GM21381 (cell line): ENCODE results near the gene DUS4L.

Experiments used
- ATAC-seq: cut with Tn5 transposase; IDR thresholded peaks from one replicate; pipeline ENCODE4 v1.9.1; 2021; ENCODE audit warnings: mild to moderate bottlenecking, moderate library complexity; ENCODE audit not compliant: unreplicated experiment

DUS4L gene

GRCh38 chr7:107579885-107580715 is 16.3 kb downstream of the DUS4L start, which contains the start of gene BCAP29:
BCAP29 (plus strand) TSS chr7:107580246; CDS start chr7:107580773, 527 bp downstream.
- ATAC-seq, result peak; percentile 94

- no peak for ATAC-seq
These were observed 17.1 kb downstream of the DUS4L start for GRCh38 chr7:107580716-107581383.

GRCh38 chr7:107581387-107582013 is 17.7 kb downstream of the DUS4L start:
- no peak for ATAC-seq

- ATAC-seq, result no peak
These were observed 19.1 kb downstream of the DUS4L start for GRCh38 chr7:107582875-107583274.

- no peak for ATAC-seq
These were observed 20.9 kb downstream of the DUS4L start for GRCh38 chr7:107584716-107585115.

- no peak for ATAC-seq
These were observed 24.9 kb downstream of the DUS4L start for GRCh38 chr7:107588529-107589130.

GRCh38 chr7:107591421-107591820 is 27.6 kb downstream of the DUS4L start:
- ATAC-seq, result no peak

- ATAC-seq, result no peak
These were observed 28.7 kb downstream of the DUS4L start for GRCh38 chr7:107592361-107593024.

- no peak for ATAC-seq
These were observed 29.2 kb downstream of the DUS4L start for GRCh38 chr7:107593025-107593410.

GRCh38 chr7:107594961-107595737 is 31.4 kb downstream of the DUS4L start:
- no peak for ATAC-seq

GRCh38 chr7:107596881-107597581 is 33.3 kb downstream of the DUS4L start:
- ATAC-seq, result no peak

GRCh38 chr7:107597582-107597916 is 33.8 kb downstream of the DUS4L start:
- ATAC-seq, result no peak

GRCh38 chr7:107597953-107598352 is 34.2 kb downstream of the DUS4L start:
- ATAC-seq, result no peak

GRCh38 chr7:107599262-107599661 is 35.5 kb downstream of the DUS4L start:
- no peak for ATAC-seq

GRCh38 chr7:107600816-107601215 is 37.0 kb downstream of the DUS4L start:
- no peak for ATAC-seq

- no peak for ATAC-seq
These were observed 41.5 kb downstream of the DUS4L start for GRCh38 chr7:107605218-107605815.

- ATAC-seq, result no peak
These were observed 42.5 kb downstream of the DUS4L start for GRCh38 chr7:107606303-107606702.

- ATAC-seq, result no peak
These were observed 46.1 kb downstream of the DUS4L start for GRCh38 chr7:107609811-107610261.

GRCh38 chr7:107610323-107610722 is 46.6 kb downstream of the DUS4L start:
- no peak for ATAC-seq
